ENCODE measurements around the gene TIPIN.

The TIPIN gene

DNA sequence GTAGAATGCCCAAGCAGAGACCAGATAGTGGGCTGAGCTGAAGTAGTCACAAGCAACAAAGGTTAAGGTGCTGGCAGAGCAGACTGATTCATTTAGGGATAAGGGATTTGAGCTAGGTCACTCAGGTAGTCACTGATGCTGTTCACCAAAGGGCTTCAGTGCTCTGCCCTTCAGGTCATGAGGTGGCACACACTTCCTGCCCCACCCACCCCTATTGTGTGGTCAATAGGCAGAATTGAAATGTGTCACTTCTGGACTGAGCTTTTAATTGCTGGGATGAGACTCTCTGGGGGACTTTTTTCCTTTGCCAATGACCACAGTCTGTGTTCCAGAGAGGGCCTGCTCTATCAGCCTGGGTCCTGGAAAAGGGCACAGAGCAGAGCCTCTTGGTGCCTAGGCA lies 66.0 kb downstream of the TIPIN start:
- DNase-seq (ENCODE audit: insufficient read length, low spot score), result no peak
- TF ChIP-seq, protein P1, sequence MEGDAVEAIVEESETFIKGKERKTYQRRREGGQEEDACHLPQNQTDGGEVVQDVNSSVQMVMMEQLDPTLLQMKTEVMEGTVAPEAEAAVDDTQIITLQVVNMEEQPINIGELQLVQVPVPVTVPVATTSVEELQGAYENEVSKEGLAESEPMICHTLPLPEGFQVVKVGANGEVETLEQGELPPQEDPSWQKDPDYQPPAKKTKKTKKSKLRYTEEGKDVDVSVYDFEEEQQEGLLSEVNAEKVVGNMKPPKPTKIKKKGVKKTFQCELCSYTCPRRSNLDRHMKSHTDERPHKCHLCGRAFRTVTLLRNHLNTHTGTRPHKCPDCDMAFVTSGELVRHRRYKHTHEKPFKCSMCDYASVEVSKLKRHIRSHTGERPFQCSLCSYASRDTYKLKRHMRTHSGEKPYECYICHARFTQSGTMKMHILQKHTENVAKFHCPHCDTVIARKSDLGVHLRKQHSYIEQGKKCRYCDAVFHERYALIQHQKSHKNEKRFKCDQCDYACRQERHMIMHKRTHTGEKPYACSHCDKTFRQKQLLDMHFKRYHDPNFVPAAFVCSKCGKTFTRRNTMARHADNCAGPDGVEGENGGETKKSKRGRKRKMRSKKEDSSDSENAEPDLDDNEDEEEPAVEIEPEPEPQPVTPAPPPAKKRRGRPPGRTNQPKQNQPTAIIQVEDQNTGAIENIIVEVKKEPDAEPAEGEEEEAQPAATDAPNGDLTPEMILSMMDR (IDR thresholded peaks at IDR 0.05; ENCODE audit: insufficient read depth, missing control alignments), result no peak
- no peak for FAIRE-seq

DNA sequence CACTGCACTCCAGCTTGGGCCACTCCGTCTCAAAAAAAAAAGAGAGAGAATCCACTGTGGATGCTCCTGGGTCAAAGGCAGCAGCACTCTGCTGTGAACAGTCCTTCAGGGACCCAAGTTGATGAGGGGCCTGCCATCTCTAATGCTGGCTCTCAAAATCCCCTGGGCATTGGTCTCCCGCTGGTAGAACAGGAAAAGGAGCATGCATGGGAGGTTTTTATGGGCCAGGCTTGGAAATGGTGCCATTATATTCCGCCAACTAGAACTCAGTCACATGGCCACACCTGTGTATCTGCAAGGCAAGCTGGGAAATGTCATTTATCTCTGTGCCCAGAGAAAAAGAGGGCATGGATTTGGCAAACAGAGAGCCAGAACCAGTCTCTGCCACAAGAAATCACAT lies 66.5 kb downstream of the TIPIN start:
- TF ChIP-seq, protein P1 (IDR thresholded peaks at IDR 0.05; ENCODE audit: insufficient read depth, missing control alignments), result no peak
- FAIRE-seq (no peak), DNase-seq (ENCODE audit: insufficient read length, low spot score) (no peak)

DNA sequence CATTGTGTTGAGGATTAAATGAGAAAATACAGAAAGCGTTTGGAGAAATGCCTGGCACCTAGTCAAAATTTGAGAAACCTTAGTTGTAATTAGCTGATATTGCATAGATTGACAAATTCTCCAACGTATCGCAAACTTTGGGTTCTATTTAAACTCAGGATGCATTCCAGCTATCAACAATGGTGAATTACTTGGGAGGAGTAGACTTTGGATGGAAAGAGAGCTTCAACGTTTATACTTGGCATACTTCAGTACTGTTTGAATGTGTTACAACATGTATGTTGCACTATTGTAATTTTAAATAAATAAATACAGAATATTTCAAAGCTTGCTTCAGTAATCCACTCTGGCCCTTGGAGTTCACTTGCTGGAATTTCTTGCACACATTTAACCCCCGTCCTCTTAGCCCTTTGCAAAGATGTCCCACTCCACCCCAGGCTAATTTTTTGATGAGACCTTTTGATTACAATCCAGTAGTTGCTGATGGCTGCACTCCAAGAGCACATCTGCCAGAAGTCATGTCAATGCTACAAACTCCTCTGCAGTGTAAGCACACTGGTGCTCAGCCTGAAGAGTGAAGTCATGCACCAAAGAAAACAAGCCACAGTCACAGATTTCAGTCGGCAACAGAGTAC lies 67.8 kb downstream of the TIPIN start:
- TF ChIP-seq, protein P1 (IDR thresholded peaks at IDR 0.05; ENCODE audit: insufficient read depth, missing control alignments), result no peak
- DNase-seq (ENCODE audit: insufficient read length, low spot score) (no peak), FAIRE-seq (no peak)

DNA sequence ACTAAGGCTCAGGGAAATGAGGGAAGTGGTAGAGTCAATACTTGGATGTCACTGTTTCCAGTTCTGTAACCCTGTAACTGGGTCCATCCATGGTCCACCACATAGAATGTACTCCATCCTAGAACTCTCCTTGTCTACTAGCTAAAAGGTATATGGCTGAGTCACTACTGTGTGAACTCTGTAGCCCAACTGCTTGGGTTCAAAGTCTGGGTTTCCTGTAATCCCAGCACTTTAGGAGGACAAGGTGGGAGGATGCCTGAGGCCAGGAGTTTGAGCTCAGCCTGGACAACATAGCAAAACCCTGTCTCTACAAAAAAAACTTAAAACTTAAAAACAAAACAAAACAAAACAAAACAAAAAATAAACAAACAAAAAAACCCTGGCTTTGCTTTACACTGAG lies 68.4 kb downstream of the TIPIN start:
- TF ChIP-seq, protein P1 (IDR thresholded peaks at IDR 0.05; ENCODE audit: insufficient read depth, missing control alignments), result no peak
- FAIRE-seq (no peak), DNase-seq (ENCODE audit: insufficient read length, low spot score) (no peak)

DNA sequence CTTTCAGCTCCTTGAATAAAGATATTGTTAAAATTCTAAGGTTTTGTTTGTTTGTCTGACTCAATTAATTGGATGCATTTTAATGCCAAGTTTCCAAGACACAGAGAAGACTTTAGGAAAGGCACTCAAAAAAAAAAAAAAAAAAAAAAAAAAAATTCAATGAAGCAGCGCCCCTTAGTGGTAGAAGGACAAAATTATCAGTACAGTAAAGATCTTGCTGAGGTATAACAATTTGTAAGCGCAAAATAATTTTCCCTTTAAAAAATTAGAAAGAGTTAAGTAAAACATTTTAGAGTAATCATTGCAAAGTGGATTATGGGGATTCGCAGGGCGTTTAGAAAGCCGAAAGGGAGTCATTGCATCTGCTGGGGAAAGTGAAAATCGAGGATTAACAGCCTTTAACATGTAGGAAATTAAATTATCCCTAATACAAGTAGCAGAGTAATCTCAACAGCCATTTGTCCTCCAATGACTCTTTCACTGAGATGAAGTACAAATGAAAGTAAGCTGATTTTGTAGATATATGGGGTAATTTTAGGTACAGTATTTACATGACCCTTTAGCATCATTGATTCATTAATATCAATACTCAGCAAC lies 68.9 kb downstream of the TIPIN start:
- TF ChIP-seq, protein P1 (IDR thresholded peaks at IDR 0.05; ENCODE audit: insufficient read depth, missing control alignments), result peak; percentile 50
- FAIRE-seq (peak; percentile 38), DNase-seq (ENCODE audit: insufficient read length, low spot score) (peak; percentile 27)

All from D721Med (cell line).